ENCODE data around the gene PSD4.

DNA sequence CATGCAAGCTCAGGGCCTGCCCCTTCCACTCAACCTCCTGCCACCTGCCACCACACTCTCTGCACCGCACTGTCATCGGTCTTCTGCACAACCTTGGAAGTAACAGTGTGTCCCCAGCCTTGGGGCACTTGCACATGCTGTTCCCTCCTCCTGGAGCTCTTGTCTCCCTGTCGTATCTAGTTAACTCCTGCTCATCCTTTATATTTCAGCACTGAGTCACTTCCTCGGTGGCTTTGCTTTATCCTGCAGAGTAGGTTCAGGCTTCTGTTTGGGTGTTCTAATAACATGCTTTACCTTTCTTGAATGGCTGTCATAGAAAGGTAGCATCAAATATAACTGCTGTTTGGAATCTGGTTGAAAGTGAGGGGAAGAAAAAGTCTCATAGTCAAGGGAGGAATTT lies 79.7 kb downstream of the PSD4 start:
- TF ChIP-seq YY1 (IDR thresholded peaks at IDR 0.05; ENCODE audit: insufficient read depth, insufficient read length): no peak
- TF ChIP-seq ZNF274 (IDR thresholded peaks at IDR 0.05; ENCODE audit: low read depth, low read length): no peak

Measured in NT2/D1 (cell line).